CD4-positive, alpha-beta T cell (primary cell): ENCODE results near the gene CDK3. TPM values are rescaled to one million over a fixed set of nuclear protein-coding genes. Genes with fewer than 3 reads are reported as not detected.

ENCODE experiments used
- ATAC-seq: fragments of 200-7000 bp; cut with Tn5 transposase; one replicate; pipeline ENCODE4 v1.10.0; 2022; ENCODE audit warnings: mild to moderate bottlenecking; ENCODE audit not compliant: poor library complexity
- CTCF ChIA-PET: fragments of 350-600 bp; sonication (Branson Sonifier 250); formaldehyde crosslinking; loops from one replicate; lab custom pipeline; 2021; ENCODE audit warnings: antibody characterized with exemption, inconsistent platforms; lab: Charles Lee
- POLR2A ChIA-PET: fragments of 350-600 bp; sonication (Branson Sonifier 250); formaldehyde crosslinking; loops from one replicate; lab custom pipeline; 2021; ENCODE audit warnings: antibody characterized with exemption, inconsistent platforms; lab: Charles Lee
- DNase-seq, 14 experiments: peaks; one replicate each; pipeline ENCODE4 v3.0.0-alpha.2; 2013 to 2020; ENCODE audit warnings: mixed read lengths in 2 of 14
- H3K27ac ChIP-seq, 2 donors: one replicate each; pipeline versions ENCODE4 v1.5.1 to v1.7.0; 2013; ENCODE audit warnings: low read length in 2 of 2, low read depth in 1 of 2, mild to moderate bottlenecking in 1 of 2
- H3K27me3 ChIP-seq, 2 experiments: 1 replicate in 1 of 2; 2 replicates in 1 of 2; pipeline versions ENCODE4 v1.6.1 to v1.7.0; 2013; ENCODE audit warnings: low read length in 2 of 2, control low read depth in 1 of 2, mild to moderate bottlenecking in 1 of 2, moderate library complexity in 1 of 2; ENCODE audit not compliant: insufficient read depth in 2 of 2, control insufficient read depth in 1 of 2
- H3K36me3 ChIP-seq: one replicate; pipeline ENCODE4 v1.6.1; 2013; ENCODE audit warnings: low read length, control low read depth; ENCODE audit not compliant: insufficient read depth
- H3K4me1 ChIP-seq: one replicate; pipeline ENCODE4 v1.6.1; 2013; ENCODE audit warnings: low read length, control low read depth; ENCODE audit not compliant: insufficient read depth
- H3K4me3 ChIP-seq: one replicate; pipeline ENCODE4 v1.5.1; 2013; ENCODE audit warnings: mild to moderate bottlenecking, low read length, moderate library complexity
- H3K9me3 ChIP-seq, 2 experiments: 1 replicate in 1 of 2; 2 replicates in 1 of 2; pipeline versions ENCODE4 v1.6.1 to v1.7.0; 2013; ENCODE audit warnings: low read length in 2 of 2, mild to moderate bottlenecking in 2 of 2, control low read depth in 1 of 2, moderate library complexity in 1 of 2; ENCODE audit not compliant: control insufficient read depth in 1 of 2, insufficient read depth in 1 of 2
- H3K27ac Mint-ChIP-seq: one replicate; pipeline ENCODE4 v1.8.0; 2020; ENCODE audit warnings: mixed read lengths
- H3K27me3 Mint-ChIP-seq: one replicate; pipeline ENCODE4 v1.8.0; 2021; ENCODE audit warnings: mixed read lengths
- H3K36me3 Mint-ChIP-seq: one replicate; pipeline ENCODE4 v1.8.0; 2021; ENCODE audit warnings: low read depth, mixed read lengths
- H3K4me1 Mint-ChIP-seq: one replicate; pipeline ENCODE4 v1.8.0; 2021; ENCODE audit warnings: low read depth, mixed read lengths
- H3K4me3 Mint-ChIP-seq: one replicate; pipeline ENCODE4 v1.8.0; 2020; ENCODE audit warnings: mild to moderate bottlenecking, mixed read lengths
- H3K9me3 Mint-ChIP-seq: one replicate; pipeline ENCODE4 v1.8.0; 2020; ENCODE audit warnings: mixed read lengths
- intact Hi-C, 2 experiments: fragments of 100-400 bp; cut with DNase I in 1 of 2; cut with micrococcal nuclease in 1 of 2; formaldehyde crosslinking; loops; one replicate each; pipeline versions ENCODE4 v1.15.1 to v1.9.0; 2023 to 2025; cut with DNase I, micrococcal nuclease
- total RNA-seq, 174 experiments: library from RNA in 2 of 174; stranded (reverse) in 2 of 174; gene quantifications; one replicate each; pipeline ENCODE4 v1.2.3 and lab custom pipeline; 2021 to 2026
- TF ChIP-seq, protein P1 (sequence below): fragments of 200-600 bp; IDR thresholded peaks from one replicate; pipeline ENCODE4 v1.8.0; 2022; ENCODE audit warnings: antibody characterized with exemption, mild to moderate bottlenecking

The CDK3 gene
- total RNA-seq, 2 experiments from 2014 or later, result 3.9 to 4.9 TPM

DNA sequence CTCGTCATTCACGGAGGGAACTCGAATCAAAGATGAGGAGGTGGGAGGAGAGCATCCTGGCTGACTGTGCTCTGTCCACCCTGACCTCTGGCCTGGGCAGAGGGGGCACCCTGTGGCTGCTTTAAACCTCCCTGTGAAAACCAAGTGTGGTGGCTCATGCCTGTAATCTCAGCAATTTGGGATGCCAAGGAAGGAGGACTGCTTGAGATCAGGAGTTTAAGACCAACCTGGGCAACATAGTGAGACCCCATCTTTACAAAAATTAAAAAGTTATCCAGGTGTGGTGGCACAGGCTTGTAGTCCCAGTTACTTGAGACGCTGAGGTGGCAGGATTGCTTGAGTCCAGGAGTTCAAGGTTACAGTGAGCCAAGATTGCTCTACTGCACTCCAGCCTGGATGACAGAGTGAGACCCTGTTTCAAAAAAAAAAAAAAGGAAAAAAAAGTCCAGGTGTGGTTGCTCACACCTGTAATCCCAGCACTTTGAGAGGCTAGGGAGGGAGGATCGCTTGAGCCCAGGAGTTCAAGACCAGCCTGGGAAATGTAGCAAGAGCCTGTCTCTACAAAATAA lies 5.8 kb upstream of the CDK3 start:
- Mint-ChIP-seq H3K4me3 (no peak overlapping the region), H3K9me3 (no peaks in the 10 kb centered on the region), H3K27ac (no peak overlapping the region), H3K36me3 (peaks cover 12% of the 10 kb centered on the region), H3K27me3 (no peaks in the 10 kb centered on the region), H3K4me1 (peaks cover 14% of the 10 kb centered on the region)
- TF ChIP-seq, protein P1, sequence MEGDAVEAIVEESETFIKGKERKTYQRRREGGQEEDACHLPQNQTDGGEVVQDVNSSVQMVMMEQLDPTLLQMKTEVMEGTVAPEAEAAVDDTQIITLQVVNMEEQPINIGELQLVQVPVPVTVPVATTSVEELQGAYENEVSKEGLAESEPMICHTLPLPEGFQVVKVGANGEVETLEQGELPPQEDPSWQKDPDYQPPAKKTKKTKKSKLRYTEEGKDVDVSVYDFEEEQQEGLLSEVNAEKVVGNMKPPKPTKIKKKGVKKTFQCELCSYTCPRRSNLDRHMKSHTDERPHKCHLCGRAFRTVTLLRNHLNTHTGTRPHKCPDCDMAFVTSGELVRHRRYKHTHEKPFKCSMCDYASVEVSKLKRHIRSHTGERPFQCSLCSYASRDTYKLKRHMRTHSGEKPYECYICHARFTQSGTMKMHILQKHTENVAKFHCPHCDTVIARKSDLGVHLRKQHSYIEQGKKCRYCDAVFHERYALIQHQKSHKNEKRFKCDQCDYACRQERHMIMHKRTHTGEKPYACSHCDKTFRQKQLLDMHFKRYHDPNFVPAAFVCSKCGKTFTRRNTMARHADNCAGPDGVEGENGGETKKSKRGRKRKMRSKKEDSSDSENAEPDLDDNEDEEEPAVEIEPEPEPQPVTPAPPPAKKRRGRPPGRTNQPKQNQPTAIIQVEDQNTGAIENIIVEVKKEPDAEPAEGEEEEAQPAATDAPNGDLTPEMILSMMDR, result no peak
- intact Hi-C loops, result loop anchor here in 1 of 2 experiments (5.0 kb wide), 1 partner anchor 68 kb away; no protein-coding TSS in a partner anchor
- Histone ChIP-seq H3K4me1 (peaks cover 13% of the 10 kb centered on the region), H3K4me3 (no peak overlapping the region), H3K9me3 (no peaks in the 10 kb centered on the region), H3K27me3 (no peaks in the 10 kb centered on the region), H3K27ac (no peak overlapping the region), H3K36me3 (peaks cover 13% of the 10 kb centered on the region)
- no peak for ATAC-seq
- POLR2A ChIA-PET, result no interaction called here
- CTCF ChIA-PET, result no interaction called here
- DNase-seq, result no peak

DNA sequence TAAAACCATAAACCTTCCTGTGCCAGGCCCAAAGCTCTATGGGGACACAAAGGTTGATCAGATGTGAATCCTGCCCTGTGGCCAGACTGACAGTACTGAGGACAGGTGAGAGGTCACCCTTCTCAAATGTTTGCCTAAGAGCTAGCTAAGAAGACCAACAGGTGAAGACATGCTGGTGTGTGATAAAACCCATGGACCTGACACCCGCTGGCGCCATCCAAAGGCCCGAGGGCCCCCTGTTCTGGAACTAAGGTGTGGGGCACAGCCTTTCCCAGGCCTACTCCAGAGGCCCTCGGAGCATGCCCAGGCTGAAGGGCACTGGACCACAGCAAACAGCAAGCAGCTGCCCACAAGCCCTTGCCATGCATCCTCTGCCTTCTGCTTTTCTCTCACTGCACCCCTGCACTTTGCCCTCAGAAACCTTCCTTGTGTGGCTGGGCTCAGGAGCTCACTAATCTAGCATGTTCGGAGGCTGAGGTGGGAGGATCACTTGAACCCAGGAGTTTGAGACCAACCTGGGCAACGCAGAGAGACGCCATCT lies 5.2 kb upstream of the CDK3 start:
- peaks cover 14% of the 10 kb centered on the region for H3K4me1 Mint-ChIP-seq
- no peak overlapping the region for H3K4me3 ChIP-seq
- no peak overlapping the region for H3K27ac ChIP-seq
- peaks cover 12% of the 10 kb centered on the region for H3K36me3 Mint-ChIP-seq
- ChIA-PET POLR2A (no interaction called here), CTCF (no interaction called here)
- H3K36me3 ChIP-seq, result peaks cover 15% of the 10 kb centered on the region
- no peaks in the 10 kb centered on the region for H3K9me3 Mint-ChIP-seq
- no peaks in the 10 kb centered on the region for H3K27me3 Mint-ChIP-seq
- H3K4me1 ChIP-seq, result peaks cover 13% of the 10 kb centered on the region
- no peak overlapping the region for H3K4me3 Mint-ChIP-seq
- no peak overlapping the region for H3K27ac Mint-ChIP-seq
- intact Hi-C loops, result no loop called here
- TF ChIP-seq, protein P1, result no peak
- H3K27me3 ChIP-seq, result no peaks in the 10 kb centered on the region
- ATAC-seq (no peak), DNase-seq (no peak)
- no peaks in the 10 kb centered on the region for H3K9me3 ChIP-seq

DNA sequence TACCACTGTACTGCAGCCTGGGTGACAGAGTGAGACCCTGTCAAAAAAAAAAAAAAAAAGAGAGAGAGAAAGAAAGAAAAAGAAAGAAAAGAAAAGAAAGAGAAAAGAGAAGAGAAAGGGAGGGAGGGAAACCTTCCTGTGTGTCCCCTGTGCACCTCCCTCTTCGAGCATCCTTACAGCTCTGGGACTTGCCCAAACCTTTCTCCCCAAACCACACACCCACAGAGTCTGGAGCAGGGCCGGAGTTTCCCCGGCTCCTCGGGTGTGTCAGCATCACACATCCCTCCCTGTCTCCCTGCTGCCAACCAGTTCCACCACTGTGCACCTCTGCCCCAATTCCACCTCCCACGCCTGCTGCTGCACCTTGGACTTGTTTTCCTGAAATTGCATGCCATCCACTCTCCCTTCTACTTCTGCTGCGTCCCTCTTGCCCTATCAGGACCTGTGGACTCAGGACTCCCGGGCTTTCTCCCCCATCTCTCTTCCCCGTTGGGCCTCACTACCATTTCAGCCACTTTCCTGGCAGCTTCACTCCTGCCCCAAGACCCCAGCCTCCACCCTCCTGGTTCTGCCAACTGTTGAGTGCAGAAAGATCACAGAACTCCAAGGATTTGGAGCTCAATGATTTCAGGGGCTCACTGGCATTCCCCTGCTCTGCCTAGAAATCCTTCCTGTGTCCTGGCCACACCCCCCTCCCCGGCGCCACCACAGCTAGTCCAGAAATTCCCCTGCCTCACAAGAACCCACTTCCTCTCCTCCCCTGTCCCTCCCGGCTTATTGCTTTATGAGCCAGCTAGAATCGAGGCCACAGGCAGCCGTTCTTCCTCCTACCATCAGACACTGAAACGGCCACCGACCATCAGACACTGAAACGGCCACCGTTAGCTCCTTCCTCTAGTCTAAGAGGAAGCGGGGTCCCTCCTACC lies 3.7 kb upstream of the CDK3 start:
- H3K9me3 Mint-ChIP-seq, result no peaks in the 10 kb centered on the region
- peak overlapping the region; percentile 57 for H3K27ac Mint-ChIP-seq
- peak in 5 of 14 experiments; percentile 16 to 81 (median 54) for DNase-seq
- Histone ChIP-seq H3K4me3 (no peak overlapping the region), H3K9me3 (no peaks in the 10 kb centered on the region), H3K4me1 (peaks cover 13% of the 10 kb centered on the region), H3K27ac (peak overlapping the region; percentile 22 to 32), H3K36me3 (peaks cover 13% of the 10 kb centered on the region), H3K27me3 (no peaks in the 10 kb centered on the region)
- peak; percentile 46 for ATAC-seq
- H3K4me3 Mint-ChIP-seq, result peak overlapping the region; percentile 55
- H3K27me3 Mint-ChIP-seq, result no peaks in the 10 kb centered on the region
- peaks cover 7% of the 10 kb centered on the region for H3K36me3 Mint-ChIP-seq
- H3K4me1 Mint-ChIP-seq, result peaks cover 14% of the 10 kb centered on the region
- TF ChIP-seq, protein P1, result no peak
- CTCF ChIA-PET, result interaction anchor here (0.7 to 1.1 kb wide), 3 partner anchors 9 to 79 kb away, joined by 3 to 4 read pairs (median 3); no protein-coding TSS in a partner anchor
- intact Hi-C loops, result no loop called here
- POLR2A ChIA-PET, result interaction anchor here (1.3 kb wide), 1 partner anchor 18 kb away, joined by 5 read pairs; the partner anchor contains the start of genes ACOX1 and TEN1
